ENCODE data around the gene KIRREL2.

DNA sequence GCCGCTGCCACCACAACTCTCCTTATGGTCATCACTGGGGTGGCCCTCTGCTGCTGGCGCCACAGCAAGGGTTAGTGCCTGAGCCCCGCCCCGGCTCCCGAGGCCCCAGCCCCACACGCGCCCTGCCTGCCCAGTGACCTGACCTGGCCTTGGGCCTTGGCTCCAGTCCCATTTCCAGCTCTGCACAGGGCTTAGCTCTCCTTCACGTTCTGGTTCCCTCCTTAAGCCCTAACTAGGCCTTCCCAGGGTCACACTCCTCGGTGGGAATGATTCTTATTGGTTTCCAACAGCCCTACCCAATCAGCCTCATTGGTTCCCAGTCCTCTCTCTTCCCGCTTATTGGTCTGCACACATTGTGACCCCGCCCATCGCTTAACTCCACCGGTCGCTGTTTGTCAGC lies 5.8 kb downstream of the KIRREL2 start:
- TF ChIP-seq CTCF (IDR thresholded peaks at IDR 0.05) (no peak), EZH2 (IDR thresholded peaks at IDR 0.05; ENCODE audit: borderline replicate concordance, insufficient read depth, low read depth, low read length, poor library complexity, severe bottlenecking) (no peak)

Data from B cell (primary cell).